Transverse colon (tissue), 4 donors: ENCODE results near the gene MAST2. TPM values are rescaled to one million over a fixed set of nuclear protein-coding genes. Genes with fewer than 3 reads are reported as not detected.

ENCODE experiments used
- DNase-seq: peaks from one replicate; pipeline ENCODE4 v3.0.0-alpha.2; 2019
- H3K27ac ChIP-seq, 4 donors: fragments of 200-600 bp; sonication (generic); 2 replicates each; pipeline ENCODE4 v1.5.1; 2016 to 2018; ENCODE audit warnings: inconsistent platforms in 4 of 4
- H3K27me3 ChIP-seq: fragments of 200-600 bp; sonication (generic); 2 replicates; pipeline ENCODE4 v1.5.1; 2017; ENCODE audit warnings: inconsistent platforms
- H3K36me3 ChIP-seq, 4 donors: fragments of 200-600 bp; sonication (generic); 2 replicates each; pipeline ENCODE4 v1.5.1; 2017 to 2019; ENCODE audit warnings: inconsistent platforms in 4 of 4
- H3K4me1 ChIP-seq, 4 donors: fragments of 200-600 bp; sonication (generic); 2 replicates each; pipeline ENCODE4 v1.5.1; 2017 to 2020; ENCODE audit warnings: inconsistent platforms in 4 of 4
- H3K4me3 ChIP-seq, 4 donors: fragments of 200-600 bp; sonication (generic); 1 replicate in 1 of 4; 2 replicates in 3 of 4; pipeline versions ENCODE4 v1.5.1 to v1.6.1; 2017 to 2019; ENCODE audit warnings: inconsistent platforms in 4 of 4
- H3K9me3 ChIP-seq, 2 donors: fragments of 200-600 bp; sonication (generic); 2 replicates each; pipeline ENCODE4 v1.5.1; 2017 to 2019; ENCODE audit warnings: inconsistent platforms in 2 of 2
- EP300 ChIP-seq: sonication (generic); formaldehyde crosslinking; IDR thresholded peaks from one replicate; pipeline ENCODE4 v1.6.1; 2017; ENCODE audit warnings: antibody characterized with exemption, low read depth
- POLR2A ChIP-seq: fragments of 450-650 bp; IDR thresholded peaks from one replicate; pipeline ENCODE4 v1.6.1; 2016; ENCODE audit warnings: antibody characterized with exemption, mild to moderate bottlenecking, moderate library complexity
- POLR2AphosphoS5 ChIP-seq, 3 donors: sonication (generic); formaldehyde crosslinking; IDR thresholded peaks; one replicate each; pipeline ENCODE4 v1.6.1; 2016; ENCODE audit warnings: antibody characterized with exemption in 3 of 3
- WGBS, 2 donors: methylation state at CpG; one replicate each; pipeline ENCODE4 v1.1.5; 2018; ENCODE audit warnings: low coverage in 1 of 2; 5-methylcytosine and 5-hydroxymethylcytosine counted together
- in situ Hi-C, 4 donors: fragments of 200-750 bp; cut with MboI; loops; one replicate each; pipeline versions ENCODE4 v1.15.0 to v1.15.1; 2017; ENCODE audit warnings: low sequenced_read_pairs in 3 of 4, low pct_ligation_motif_present in 1 of 4, low pct_unique_long_range_greater_than_20kb in 1 of 4
- intact Hi-C: fragments of 100-400 bp; cut with DNase I; formaldehyde crosslinking; loops from one replicate; pipeline ENCODE4 v1.15.1; 2023; ENCODE audit warnings: low total_unique reads
- total RNA-seq, 4 donors: library from RNA; depleted of rRNA; stranded (reverse); fragments of >200 nt; gene quantifications; one replicate each; pipeline ENCODE4 v1.1.0, GENCODE V29; 2016
- TF ChIP-seq, protein P1 (sequence below), 5 experiments: fragments of 200-600 bp in 3 of 5; fragments of 450-650 bp in 2 of 5; sonication (generic) in 3 of 5; IDR thresholded peaks; 1 replicate in 2 of 5; 2 replicates in 3 of 5; pipeline ENCODE4 v1.5.1; 2016 to 2017; ENCODE audit warnings: antibody characterized with exemption in 5 of 5, inconsistent platforms in 3 of 5, mild to moderate bottlenecking in 2 of 5, moderate library complexity in 1 of 5

MAST2 gene
- total RNA-seq, 4 donors from 2014 or later: 160 to 313 (median 161) TPM

- DNase-seq: no peak
- no peak for TF ChIP-seq POLR2A
- TF ChIP-seq POLR2AphosphoS5 (IDR thresholded peaks at IDR 0.05): no peak
- TF ChIP-seq, protein P1, sequence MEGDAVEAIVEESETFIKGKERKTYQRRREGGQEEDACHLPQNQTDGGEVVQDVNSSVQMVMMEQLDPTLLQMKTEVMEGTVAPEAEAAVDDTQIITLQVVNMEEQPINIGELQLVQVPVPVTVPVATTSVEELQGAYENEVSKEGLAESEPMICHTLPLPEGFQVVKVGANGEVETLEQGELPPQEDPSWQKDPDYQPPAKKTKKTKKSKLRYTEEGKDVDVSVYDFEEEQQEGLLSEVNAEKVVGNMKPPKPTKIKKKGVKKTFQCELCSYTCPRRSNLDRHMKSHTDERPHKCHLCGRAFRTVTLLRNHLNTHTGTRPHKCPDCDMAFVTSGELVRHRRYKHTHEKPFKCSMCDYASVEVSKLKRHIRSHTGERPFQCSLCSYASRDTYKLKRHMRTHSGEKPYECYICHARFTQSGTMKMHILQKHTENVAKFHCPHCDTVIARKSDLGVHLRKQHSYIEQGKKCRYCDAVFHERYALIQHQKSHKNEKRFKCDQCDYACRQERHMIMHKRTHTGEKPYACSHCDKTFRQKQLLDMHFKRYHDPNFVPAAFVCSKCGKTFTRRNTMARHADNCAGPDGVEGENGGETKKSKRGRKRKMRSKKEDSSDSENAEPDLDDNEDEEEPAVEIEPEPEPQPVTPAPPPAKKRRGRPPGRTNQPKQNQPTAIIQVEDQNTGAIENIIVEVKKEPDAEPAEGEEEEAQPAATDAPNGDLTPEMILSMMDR (IDR thresholded peaks at IDR 0.05): no peak
- no peak for TF ChIP-seq EP300
- no peaks in the 10 kb centered on the region for H3K4me1 ChIP-seq
- in situ Hi-C loops: no loop called here
- H3K4me3 ChIP-seq: no peak overlapping the region
- 52 to 67% methylated on average over 2 to 6 of the region's 6 CpGs for WGBS, 2 donors
- intact Hi-C loops: no loop called here
- no peak overlapping the region for H3K27ac ChIP-seq
- H3K36me3 ChIP-seq: no peaks in the 10 kb centered on the region
- no peaks in the 10 kb centered on the region for H3K9me3 ChIP-seq
- no peaks in the 10 kb centered on the region for H3K27me3 ChIP-seq
Observed at GRCh38 chr1:45767035-45767434, 36.4 kb upstream of the MAST2 start.

DNA sequence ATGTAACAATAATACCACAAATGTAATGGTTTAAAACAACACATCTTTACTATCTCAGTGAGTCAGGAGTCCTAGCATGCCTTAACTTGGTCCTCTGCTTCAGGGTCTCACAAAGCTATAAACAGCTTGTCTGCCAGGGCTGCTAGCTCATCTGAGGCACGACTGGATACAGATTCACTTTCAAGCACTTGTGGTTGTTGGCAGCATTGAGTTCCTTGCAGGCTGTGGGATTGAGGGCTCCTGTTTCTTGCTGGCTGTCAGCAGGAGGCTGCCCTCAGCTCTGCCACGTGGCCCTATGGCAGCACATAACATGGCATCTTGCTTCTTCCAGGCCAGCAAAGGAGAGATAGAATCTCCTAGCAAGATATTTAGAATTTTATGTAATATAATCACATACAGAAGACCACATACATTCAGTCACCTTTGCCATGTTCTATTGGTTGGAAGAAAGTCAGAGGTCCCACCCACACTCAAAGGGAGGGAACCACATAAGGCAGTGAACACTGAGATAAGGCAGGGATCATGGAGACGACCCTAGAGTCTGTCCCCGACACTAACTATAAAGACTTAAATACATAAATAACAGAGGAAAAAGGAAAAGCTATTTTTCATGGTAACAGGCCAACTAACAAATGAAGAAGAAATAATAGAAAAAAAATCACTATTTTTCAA lies 34.0 kb upstream of the MAST2 start:
- H3K36me3 ChIP-seq: no peaks in the 10 kb centered on the region
- TF ChIP-seq POLR2AphosphoS5 (IDR thresholded peaks at IDR 0.05): no peak
- no peak for TF ChIP-seq POLR2A
- TF ChIP-seq, protein P1 (IDR thresholded peaks at IDR 0.05): no peak
- no peak for TF ChIP-seq EP300
- in situ Hi-C loops: no loop called here
- no peak overlapping the region for H3K4me3 ChIP-seq
- no peaks in the 10 kb centered on the region for H3K9me3 ChIP-seq
- intact Hi-C loops: no loop called here
- no peaks in the 10 kb centered on the region for H3K27me3 ChIP-seq
- 58 to 66% methylated on average over 2 to 4 of the region's 4 CpGs for WGBS, 2 donors
- no peaks in the 10 kb centered on the region for H3K4me1 ChIP-seq
- no peak for DNase-seq
- no peak overlapping the region for H3K27ac ChIP-seq

- Histone ChIP-seq H3K27me3 (no peaks in the 10 kb centered on the region), H3K36me3 (no peaks in the 10 kb centered on the region), H3K27ac (no peak overlapping the region), H3K9me3 (no peaks in the 10 kb centered on the region), H3K4me1 (no peaks in the 10 kb centered on the region), H3K4me3 (no peak overlapping the region)
- intact Hi-C loops (no loop called here), in situ Hi-C loops (no loop called here)
- TF ChIP-seq EP300 (no peak), POLR2AphosphoS5 (IDR thresholded peaks at IDR 0.05) (no peak), POLR2A (no peak)
- TF ChIP-seq, protein P1 (IDR thresholded peaks at IDR 0.05): no peak
- 86% methylated on average over 3 of the region's 3 CpGs; no CpG with 5 or more reads in 1 of the 2 donors for WGBS, 2 donors
- DNase-seq: no peak
Observed at GRCh38 chr1:45772971-45773370, 30.4 kb upstream of the MAST2 start.

DNA sequence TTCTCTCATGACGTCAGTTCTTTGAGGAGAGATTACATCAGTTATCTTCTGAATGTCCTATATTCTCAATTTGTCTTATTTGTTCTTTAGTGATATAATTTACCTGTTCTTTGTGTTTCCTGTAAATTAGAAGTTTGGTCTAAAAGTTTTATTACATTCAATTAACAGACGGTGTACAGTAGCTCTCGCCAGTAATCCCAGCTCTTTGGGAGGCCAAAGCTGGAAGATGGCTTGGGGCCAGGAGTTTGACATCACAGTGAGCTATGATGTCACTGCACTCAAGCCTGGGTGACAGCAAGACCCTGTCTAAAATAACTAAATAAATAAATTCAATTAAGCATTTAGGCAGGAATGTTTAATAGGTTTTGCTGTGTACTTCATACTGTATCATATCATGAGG lies 27.6 kb upstream of the MAST2 start:
- Histone ChIP-seq H3K4me1 (no peaks in the 10 kb centered on the region), H3K4me3 (no peak overlapping the region), H3K27me3 (no peaks in the 10 kb centered on the region), H3K36me3 (no peaks in the 10 kb centered on the region), H3K9me3 (no peaks in the 10 kb centered on the region), H3K27ac (no peak overlapping the region)
- 59 to 77% methylated on average over 3 of the region's 3 CpGs for WGBS, 2 donors
- TF ChIP-seq POLR2AphosphoS5 (IDR thresholded peaks at IDR 0.05): no peak
- no peak for TF ChIP-seq POLR2A
- no peak for TF ChIP-seq EP300
- TF ChIP-seq, protein P1 (IDR thresholded peaks at IDR 0.05): no peak
- intact Hi-C loops (no loop called here), in situ Hi-C loops (no loop called here)
- DNase-seq: no peak
